ENCODE data around the gene KIF12. TPM values are rescaled to one million over a fixed set of nuclear protein-coding genes. Genes with fewer than 3 reads are reported as not detected.

KIF12 gene
- total RNA-seq, 1 donor: not detected

DNA sequence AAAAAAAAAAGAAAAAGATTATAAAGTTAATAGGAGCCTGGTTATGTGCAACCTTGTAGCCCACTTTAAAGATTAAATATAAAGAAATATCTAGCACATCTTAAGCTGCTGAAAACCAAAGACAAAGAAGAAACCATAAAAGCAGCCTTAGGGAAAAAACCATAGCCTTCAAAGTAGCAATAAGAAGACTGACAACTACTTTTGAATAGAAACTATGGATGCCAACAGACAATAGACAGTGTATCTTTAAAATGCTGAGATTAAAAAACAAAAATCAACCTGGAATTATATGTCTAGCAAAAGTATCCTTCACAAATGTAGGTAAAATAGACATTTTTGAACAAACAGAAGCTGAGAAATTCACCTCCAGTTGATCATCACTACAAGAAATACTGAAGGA lies 3.4 kb upstream of the KIF12 start:
- no peak overlapping the region for H3K4me3 ChIP-seq (ENCODE audit: low read depth, low read length)
- no peak for DNase-seq (ENCODE audit: low read depth)
- TF ChIP-seq, protein P1, sequence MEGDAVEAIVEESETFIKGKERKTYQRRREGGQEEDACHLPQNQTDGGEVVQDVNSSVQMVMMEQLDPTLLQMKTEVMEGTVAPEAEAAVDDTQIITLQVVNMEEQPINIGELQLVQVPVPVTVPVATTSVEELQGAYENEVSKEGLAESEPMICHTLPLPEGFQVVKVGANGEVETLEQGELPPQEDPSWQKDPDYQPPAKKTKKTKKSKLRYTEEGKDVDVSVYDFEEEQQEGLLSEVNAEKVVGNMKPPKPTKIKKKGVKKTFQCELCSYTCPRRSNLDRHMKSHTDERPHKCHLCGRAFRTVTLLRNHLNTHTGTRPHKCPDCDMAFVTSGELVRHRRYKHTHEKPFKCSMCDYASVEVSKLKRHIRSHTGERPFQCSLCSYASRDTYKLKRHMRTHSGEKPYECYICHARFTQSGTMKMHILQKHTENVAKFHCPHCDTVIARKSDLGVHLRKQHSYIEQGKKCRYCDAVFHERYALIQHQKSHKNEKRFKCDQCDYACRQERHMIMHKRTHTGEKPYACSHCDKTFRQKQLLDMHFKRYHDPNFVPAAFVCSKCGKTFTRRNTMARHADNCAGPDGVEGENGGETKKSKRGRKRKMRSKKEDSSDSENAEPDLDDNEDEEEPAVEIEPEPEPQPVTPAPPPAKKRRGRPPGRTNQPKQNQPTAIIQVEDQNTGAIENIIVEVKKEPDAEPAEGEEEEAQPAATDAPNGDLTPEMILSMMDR (IDR thresholded peaks at IDR 0.05; ENCODE audit: insufficient read depth, low read depth, low read length): no peak

DNA sequence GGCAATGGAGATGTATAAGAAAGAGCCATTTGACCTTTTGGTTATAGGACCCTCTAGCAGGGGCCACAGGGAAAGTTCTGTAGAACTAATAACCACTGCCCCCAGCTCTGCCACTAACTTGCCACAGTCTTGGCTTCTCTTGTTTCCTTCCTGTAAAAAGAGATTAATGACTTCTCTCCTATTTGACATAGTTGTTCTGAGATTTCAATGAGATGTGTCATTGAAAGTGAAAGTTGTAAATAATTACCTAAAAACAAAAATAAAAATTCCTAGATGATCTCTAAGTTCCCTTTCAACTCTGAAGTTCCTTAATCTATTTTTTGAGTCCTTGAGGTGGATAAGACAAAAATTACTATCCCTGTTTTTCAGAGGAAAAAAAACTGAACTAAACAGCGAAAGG lies 1.4 kb upstream of the KIF12 start:
- TF ChIP-seq, protein P1 (IDR thresholded peaks at IDR 0.05; ENCODE audit: insufficient read depth, low read depth, low read length): no peak
- no peak for DNase-seq (ENCODE audit: low read depth)
- H3K4me3 ChIP-seq (ENCODE audit: low read depth, low read length): no peak overlapping the region

DNA sequence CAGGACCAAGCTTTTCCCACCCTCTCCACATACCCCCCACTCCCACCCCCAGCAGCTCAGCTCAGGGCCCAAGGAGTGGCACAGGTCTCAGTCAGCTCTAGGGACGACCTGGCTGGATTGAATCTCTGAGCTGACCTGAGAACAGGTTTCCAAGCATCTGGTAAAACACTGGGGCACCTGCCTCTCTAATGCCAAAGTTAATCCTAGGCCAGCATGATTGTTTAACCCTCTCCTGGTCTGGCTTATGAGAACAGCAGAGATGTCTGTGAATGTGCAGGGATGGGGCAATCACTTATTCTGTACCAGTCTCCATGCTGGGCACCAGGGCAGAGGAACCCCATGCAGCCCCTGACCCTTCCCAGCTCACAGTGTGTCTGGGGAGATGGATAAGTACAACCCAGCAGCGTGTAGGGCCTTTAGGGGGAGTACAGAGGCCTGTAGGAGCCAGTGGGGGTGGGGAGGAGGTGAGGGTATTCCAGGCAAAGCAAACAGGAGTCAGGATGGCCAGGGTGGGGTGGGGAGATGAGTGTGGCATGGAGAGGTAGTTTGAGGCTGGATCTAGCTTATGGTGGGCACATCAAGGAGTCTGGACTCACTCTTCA lies 678 bp upstream of the KIF12 start:
- no peak overlapping the region for H3K4me3 ChIP-seq (ENCODE audit: low read depth, low read length)
- TF ChIP-seq, protein P1 (IDR thresholded peaks at IDR 0.05; ENCODE audit: insufficient read depth, low read depth, low read length): no peak
- DNase-seq (ENCODE audit: low read depth): no peak

DNA sequence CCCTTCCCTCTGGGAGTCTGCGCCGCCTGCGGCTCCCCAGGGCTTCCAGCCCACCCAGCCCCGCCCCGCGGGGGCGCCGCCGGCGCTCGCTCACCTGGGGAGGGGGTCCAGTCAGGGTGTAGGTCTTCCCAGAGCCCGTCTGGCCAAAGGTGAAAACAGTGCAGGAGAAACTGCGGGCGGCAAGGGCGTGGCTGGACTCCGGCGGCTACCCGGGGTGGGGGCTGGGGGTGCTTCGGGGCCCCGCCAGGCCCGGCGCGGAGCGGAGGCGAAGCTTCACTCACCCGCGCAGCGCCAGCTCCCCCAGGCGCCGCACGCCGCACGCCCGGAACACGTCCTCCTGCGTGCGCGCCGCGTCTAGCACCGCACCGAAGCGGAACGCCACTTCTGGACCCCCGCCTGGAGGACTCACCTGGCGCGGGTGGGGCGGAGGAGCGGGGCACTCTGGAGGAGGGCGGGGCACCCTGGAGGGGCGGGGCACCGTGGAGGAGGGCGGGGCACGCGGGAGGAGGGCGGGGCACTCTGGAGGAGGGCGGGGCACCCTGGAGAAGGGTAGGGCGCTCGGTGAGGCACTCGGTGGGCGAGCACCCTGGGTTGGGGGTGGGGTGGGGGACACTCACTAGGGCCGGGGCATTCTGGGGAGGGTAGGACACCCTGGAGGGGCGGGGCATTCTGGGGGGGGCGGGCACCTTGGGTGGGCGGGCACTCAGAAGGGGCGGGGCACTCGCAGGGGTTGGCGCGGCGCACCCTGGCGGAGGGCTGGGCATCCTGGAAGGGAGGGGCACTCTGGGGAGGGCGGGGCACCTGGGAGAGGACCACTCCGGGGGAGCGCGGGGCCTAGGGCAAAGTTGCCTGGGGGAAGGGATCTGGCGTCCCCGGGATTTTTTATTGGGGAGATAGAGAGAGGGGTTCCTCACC lies 814 bp downstream of the KIF12 start:
- DNase-seq (ENCODE audit: low read depth): no peak
- TF ChIP-seq, protein P1 (IDR thresholded peaks at IDR 0.05; ENCODE audit: insufficient read depth, low read depth, low read length): no peak
- peak overlapping the region; percentile 42 for H3K4me3 ChIP-seq (ENCODE audit: low read depth, low read length)

DNA sequence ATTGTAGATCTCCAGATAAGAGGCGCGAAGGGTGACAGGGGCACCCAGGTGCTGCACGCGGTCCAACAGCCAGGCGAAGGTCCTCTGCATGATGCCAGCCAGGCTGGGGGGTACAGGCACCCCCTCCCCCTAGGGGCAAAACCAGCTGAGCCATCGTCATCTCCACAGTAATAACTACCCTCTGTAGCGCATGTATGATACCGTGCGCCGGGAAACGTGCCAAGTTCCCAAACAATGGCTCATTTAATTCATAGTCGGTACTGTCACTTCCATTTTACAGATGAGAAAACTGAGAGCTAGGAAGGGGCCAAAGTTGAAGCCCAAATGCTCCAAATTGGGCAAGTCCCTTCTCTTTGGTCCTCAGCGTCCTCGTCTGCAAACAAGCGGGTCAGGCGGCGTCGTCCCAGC lies 1.5 kb downstream of the KIF12 start:
- no peak for DNase-seq (ENCODE audit: low read depth)
- H3K4me3 ChIP-seq (ENCODE audit: low read depth, low read length): peak overlapping the region; percentile 42
- TF ChIP-seq, protein P1 (IDR thresholded peaks at IDR 0.05; ENCODE audit: insufficient read depth, low read depth, low read length): no peak

DNA sequence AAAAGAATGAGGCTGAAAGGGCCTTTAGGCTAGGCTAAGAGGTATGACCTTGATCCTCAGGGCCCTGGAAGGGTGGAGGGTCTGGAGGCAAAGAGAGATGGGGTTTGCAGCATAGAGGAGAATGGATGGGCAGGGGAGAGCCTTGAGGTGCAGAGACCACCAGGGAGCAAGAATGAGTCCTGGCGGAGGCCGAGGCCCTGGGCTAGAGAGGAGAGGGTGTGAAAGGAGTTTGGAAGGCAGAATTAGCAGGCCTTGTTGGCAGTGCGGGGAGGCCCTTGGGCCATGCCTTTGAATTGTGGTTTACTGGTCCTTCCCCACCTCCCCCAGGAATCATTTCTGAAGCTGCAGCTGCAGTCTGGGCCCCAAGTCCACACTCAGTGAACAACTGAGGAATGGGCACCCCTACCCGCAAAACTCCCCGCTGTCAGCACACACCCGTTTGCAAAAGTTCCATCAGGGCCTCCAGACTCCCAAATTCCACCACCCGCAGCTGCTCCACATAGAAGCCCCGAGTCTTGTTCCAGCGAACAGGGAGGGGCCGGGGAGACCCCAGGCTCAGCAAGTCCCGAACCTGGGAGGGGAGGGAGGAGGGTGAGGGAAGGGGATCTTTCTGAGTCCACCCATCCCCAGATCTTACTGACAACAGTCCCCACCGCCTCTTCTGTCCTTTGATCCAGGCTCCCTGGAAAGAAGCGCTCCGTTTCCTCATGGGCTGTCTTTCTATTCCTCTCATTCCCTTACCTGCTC lies 2.1 kb downstream of the KIF12 start:
- DNase-seq (ENCODE audit: low read depth): no peak
- TF ChIP-seq, protein P1 (IDR thresholded peaks at IDR 0.05; ENCODE audit: insufficient read depth, low read depth, low read length): no peak
- no peak overlapping the region for H3K4me3 ChIP-seq (ENCODE audit: low read depth, low read length)
